ENCODE data around the gene ZFAND2A. TPM values are rescaled to one million over a fixed set of nuclear protein-coding genes. Genes with fewer than 3 reads are reported as not detected.

Gene ZFAND2A
- total RNA-seq, 6 experiments from 2014 or later = 14.3 to 20.8 (median 18.0) TPM

- no peak for DNase-seq
- Mint-ChIP-seq H3K27me3 (ENCODE audit: insufficient read depth) (no peaks in the 10 kb centered on the region), H3K36me3 (ENCODE audit: low read depth) (peaks cover 1% of the 10 kb centered on the region; the same call in 1 of the 2 replicates), H3K27ac (no peak overlapping the region), H3K4me1 (ENCODE audit: low read depth) (no peaks in the 10 kb centered on the region), H3K4me3 (no peak overlapping the region), H3K9me3 (no peaks in the 10 kb centered on the region)
- no peak for TF ChIP-seq CTCF (IDR thresholded peaks at IDR 0.05)
Observed at GRCh38 chr7:1110358-1110757, 49.6 kb downstream of the ZFAND2A start.

- Mint-ChIP-seq H3K27ac (no peak overlapping the region), H3K4me3 (no peak overlapping the region), H3K27me3 (ENCODE audit: insufficient read depth) (no peaks in the 10 kb centered on the region), H3K4me1 (ENCODE audit: low read depth) (no peaks in the 10 kb centered on the region), H3K36me3 (ENCODE audit: low read depth) (no peaks in the 10 kb centered on the region), H3K9me3 (no peaks in the 10 kb centered on the region)
- DNase-seq = no peak
- no peak for TF ChIP-seq CTCF (IDR thresholded peaks at IDR 0.05)
Observed at GRCh38 chr7:1109581-1110310, 50.2 kb downstream of the ZFAND2A start.

- no peak for TF ChIP-seq CTCF (IDR thresholded peaks at IDR 0.05)
- Mint-ChIP-seq H3K27ac (no peak overlapping the region), H3K27me3 (ENCODE audit: insufficient read depth) (no peaks in the 10 kb centered on the region; the same call in 1 of the 2 replicates), H3K4me3 (no peak overlapping the region), H3K36me3 (ENCODE audit: low read depth) (no peaks in the 10 kb centered on the region), H3K9me3 (no peaks in the 10 kb centered on the region), H3K4me1 (ENCODE audit: low read depth) (no peaks in the 10 kb centered on the region)
- DNase-seq = no peak
Observed at GRCh38 chr7:1108264-1108920, 51.6 kb downstream of the ZFAND2A start.

- DNase-seq = no peak
- Mint-ChIP-seq H3K9me3 (no peaks in the 10 kb centered on the region), H3K4me3 (no peak overlapping the region), H3K36me3 (ENCODE audit: low read depth) (no peaks in the 10 kb centered on the region), H3K27me3 (ENCODE audit: insufficient read depth) (no peaks in the 10 kb centered on the region; the same call in 1 of the 2 replicates), H3K4me1 (ENCODE audit: low read depth) (no peaks in the 10 kb centered on the region), H3K27ac (no peak overlapping the region)
- no peak for TF ChIP-seq CTCF (IDR thresholded peaks at IDR 0.05)
Observed at GRCh38 chr7:1106793-1107421, 53.1 kb downstream of the ZFAND2A start.

GRCh38 chr7:1106063-1106792, 53.8 kb downstream of the ZFAND2A start:
- no peak overlapping the region for H3K27ac Mint-ChIP-seq
- no peaks in the 10 kb centered on the region for H3K36me3 Mint-ChIP-seq (ENCODE audit: low read depth)
- H3K4me3 Mint-ChIP-seq = no peak overlapping the region
- TF ChIP-seq CTCF (IDR thresholded peaks at IDR 0.05) = no peak
- no peak for DNase-seq
- no peaks in the 10 kb centered on the region; the same call in 1 of the 2 replicates for H3K27me3 Mint-ChIP-seq (ENCODE audit: insufficient read depth)
- H3K9me3 Mint-ChIP-seq = no peaks in the 10 kb centered on the region
- no peaks in the 10 kb centered on the region for H3K4me1 Mint-ChIP-seq (ENCODE audit: low read depth)

Measured in HFFc6 (cell line).